Gastroesophageal sphincter (tissue), 3 donors: ENCODE measurements around the gene CYP4X1.
"Not testable (repeated sequence)": the region's sequence is repeated elsewhere in the genome, so short reads cannot be mapped to it uniquely, and the experiment has no call there.

ENCODE experiments used
- CTCF ChIP-seq, 4 experiments: fragments of 200-600 bp in 2 of 4; fragments of 450-650 bp in 2 of 4; sonication (generic) in 1 of 4; IDR thresholded peaks; one replicate each; pipeline ENCODE4 v1.5.1; 2017 to 2019; ENCODE audit warnings: antibody characterized with exemption in 4 of 4, mild to moderate bottlenecking in 2 of 4, moderate library complexity in 2 of 4
- EP300 ChIP-seq: sonication (generic); formaldehyde crosslinking; IDR thresholded peaks from one replicate; pipeline ENCODE4 v1.6.1; 2017; ENCODE audit warnings: antibody characterized with exemption, mild to moderate bottlenecking
- POLR2AphosphoS5 ChIP-seq: sonication (generic); formaldehyde crosslinking; IDR thresholded peaks from one replicate; pipeline ENCODE4 v1.6.1; 2017; ENCODE audit warnings: antibody characterized with exemption

GRCh38 chr1:47091476-47091875, 68.0 kb downstream of the CYP4X1 start:
- TF ChIP-seq EP300; CTCF (IDR thresholded peaks at IDR 0.05); POLR2AphosphoS5: not testable (repeated sequence)
